ENCODE results near the gene PAFAH2. TPM values are rescaled to one million over a fixed set of nuclear protein-coding genes. Genes with fewer than 3 reads are reported as not detected.

The PAFAH2 gene
- total and polyA plus RNA-seq, 2 of the 8 experiments (the other 6 are each of a cell fraction or from before 2014, with no cell fraction given) = 7.7 to 9.3 TPM

DNA sequence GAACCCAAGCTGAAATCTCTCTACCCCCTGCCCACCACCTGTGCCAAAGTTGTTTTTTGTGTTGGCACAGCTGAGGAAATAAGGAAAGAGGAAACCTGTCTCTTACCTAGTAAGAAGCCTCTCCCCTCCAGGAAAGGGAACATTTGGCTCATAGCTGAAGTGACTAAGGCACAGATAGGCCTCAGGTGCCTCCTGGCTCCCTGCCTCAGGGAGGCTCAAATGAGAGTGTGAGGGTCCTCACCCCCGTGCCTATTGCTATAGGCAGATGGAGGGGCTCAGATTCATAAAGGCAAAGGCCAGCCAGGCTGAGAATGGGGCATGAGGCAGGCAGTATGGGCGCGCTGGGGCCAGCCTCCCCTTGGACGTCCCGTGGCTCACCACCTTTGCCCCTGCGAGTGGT is 40.6 kb upstream of the PAFAH2 start:
- H4K91ac ChIP-seq (replicated peaks; ENCODE audit: insufficient read length, low read length) = no peak overlapping the region
- FAIRE-seq (no peak), DNase-seq (ENCODE audit: low read depth in 1 of 2, low spot score in 2 of 2) (no peak)
- H3K18ac ChIP-seq (ENCODE audit: extremely low read depth, low read length) = no peak overlapping the region
- ChIA-PET POLR2A (ENCODE audit: partially characterized antibody) (interaction anchor here (1.4 kb wide), 1 partner anchor 106 kb away, joined by 3 read pairs; no protein-coding TSS in a partner anchor), CTCF (ENCODE audit: partially characterized antibody) (interaction anchor here (0.6 to 1.8 kb wide), 6 partner anchors 12 to 267 kb away, joined by 3 to 10 read pairs (median 4); no protein-coding TSS in a partner anchor)
- no peak overlapping the region for H2BK15ac ChIP-seq (ENCODE audit: low read length)
- no peak overlapping the region for H2BK5ac ChIP-seq (ENCODE audit: low read depth, low read length)
- H2BK12ac ChIP-seq (ENCODE audit: low read depth, low read length) = no peak overlapping the region
- H2BK20ac ChIP-seq (ENCODE audit: low read length) = no peak overlapping the region
- no peak overlapping the region for H2AFZ ChIP-seq (ENCODE audit: low read length)
- no peak overlapping the region for H2BK120ac ChIP-seq (replicated peaks; ENCODE audit: low read depth, low read length)
- 92% methylated on average over 6 of the region's 6 CpGs; no CpG with 5 or more reads in 1 of the 2 experiments for whole genome bisulfite sequencing, 2 experiments (ENCODE audit: extremely low coverage in 1 of 2, insufficient coverage in 1 of 2, insufficient read length in 1 of 2, insufficient replicate concordance in 2 of 2, low coverage in 1 of 2, low lambda C conversion rate in 2 of 2, missing lambda C conversion rate in 1 of 2)
- H4K20me1 ChIP-seq (replicated peaks in 1 of 2; ENCODE audit: control insufficient read depth in 1 of 2, insufficient read depth in 2 of 2, low read length in 2 of 2) = no peaks in the 10 kb centered on the region
- no peaks in the 10 kb centered on the region for H3K79me2 ChIP-seq (ENCODE audit: control insufficient read depth in 1 of 2, insufficient read depth in 2 of 2, low read length in 2 of 2)
- no peak overlapping the region for H3K4me2 ChIP-seq (ENCODE audit: insufficient read depth in 1 of 2, low read depth in 2 of 2, low read length in 2 of 2)
- H3K4me1 ChIP-seq (replicated peaks in 1 of 4; ENCODE audit: control insufficient read depth in 3 of 4, insufficient read depth in 4 of 4, low read length in 3 of 4) = peaks cover 0 to 8% (median 6%) of the 10 kb centered on the region in 4 experiments; a peak in 5 of 7 replicates
- peaks cover 6 to 38% (median 26%) of the 10 kb centered on the region in 4 experiments; a peak in 6 of 7 replicates for H3K27me3 ChIP-seq (replicated peaks in 1 of 4; ENCODE audit: control insufficient read depth in 3 of 4, extremely low read depth in 1 of 4, insufficient read depth in 3 of 4, low read length in 3 of 4)
- no peak overlapping the region for H3K56ac ChIP-seq (replicated peaks; ENCODE audit: insufficient read length, low read depth, low read length)
- no peak overlapping the region for H3K23ac ChIP-seq (ENCODE audit: insufficient read length)
- H3K79me1 ChIP-seq (ENCODE audit: low read depth, low read length) = no peaks in the 10 kb centered on the region
- no peak overlapping the region for H3K9ac ChIP-seq (replicated peaks in 1 of 4; ENCODE audit: extremely low read depth in 1 of 4, low read depth in 3 of 4, low read length in 3 of 4)
- no peaks in the 10 kb centered on the region for H3K9me3 ChIP-seq (ENCODE audit: insufficient read depth in 2 of 2, low read depth in 1 of 2, low read length in 1 of 2)
- no peak overlapping the region for H3K4ac ChIP-seq (replicated peaks; ENCODE audit: insufficient read length, low read depth, low read length)
- no peak overlapping the region for H2AK5ac ChIP-seq (ENCODE audit: low read depth, low read length)
- H3K27ac ChIP-seq (ENCODE audit: low read depth, low read length) = no peak overlapping the region
- peaks cover 9% of the 10 kb centered on the region; the same call in 1 of the 2 replicates for H3K23me2 ChIP-seq (ENCODE audit: low read depth, low read length)
- no peak overlapping the region for H3K4me3 ChIP-seq (ENCODE audit: extremely low read depth in 1 of 4, insufficient read depth in 2 of 4, low read depth in 3 of 4, low read length in 4 of 4)
- no peak overlapping the region for H4K8ac ChIP-seq (ENCODE audit: extremely low read depth, insufficient read depth, low read length)
- no peak overlapping the region for H4K5ac ChIP-seq (ENCODE audit: insufficient read length, low read depth, low read length)
- TF ChIP-seq NANOG (IDR thresholded peaks at IDR 0.05; ENCODE audit: insufficient read depth, low read depth, low read length, poor library complexity, severe bottlenecking) = no peak
- TF ChIP-seq, protein P1, sequence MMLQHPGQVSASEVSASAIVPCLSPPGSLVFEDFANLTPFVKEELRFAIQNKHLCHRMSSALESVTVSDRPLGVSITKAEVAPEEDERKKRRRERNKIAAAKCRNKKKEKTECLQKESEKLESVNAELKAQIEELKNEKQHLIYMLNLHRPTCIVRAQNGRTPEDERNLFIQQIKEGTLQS (IDR thresholded peaks at IDR 0.05; ENCODE audit: insufficient read depth, low read depth, low read length) = no peak
- no peak for TF ChIP-seq RXRA (IDR thresholded peaks at IDR 0.05; ENCODE audit: insufficient read depth, low read depth, low read length)
- H3K36me3 ChIP-seq (ENCODE audit: control insufficient read depth in 2 of 4, insufficient read depth in 4 of 4, low read length in 3 of 4) = no peaks in the 10 kb centered on the region
- no peak overlapping the region for H3K14ac ChIP-seq (ENCODE audit: insufficient read length)

Data from H1 (cell line).